Hematopoietic multipotent progenitor cell treated with erythropoietin and hydrocortisone succinate and interleukin-3 and kit ligand, for 6 days (in vitro differentiated cells): Measurements from ENCODE around the gene CYB561.

Experiments
- DNase-seq: peaks from one replicate; pipeline ENCODE4 v3.0.0-alpha.2; 2015

CYB561 gene

GRCh38 chr17:63405741-63406261, 40.3 kb downstream of the CYB561 start:
- DNase-seq: peak; percentile 93

- no peak for DNase-seq
Observed at GRCh38 chr17:63405020-63405419, 41.1 kb downstream of the CYB561 start.

GRCh38 chr17:63402431-63403212, 43.5 kb downstream of the CYB561 start:
- no peak for DNase-seq

- DNase-seq: peak; percentile 53
Observed at GRCh38 chr17:63399856-63400255, 46.2 kb downstream of the CYB561 start.

GRCh38 chr17:63399316-63399715, 46.8 kb downstream of the CYB561 start:
- DNase-seq: peak; percentile 57

- no peak for DNase-seq
Observed at GRCh38 chr17:63398680-63399079, 47.4 kb downstream of the CYB561 start.

GRCh38 chr17:63395075-63395805, 50.9 kb downstream of the CYB561 start:
- no peak for DNase-seq

GRCh38 chr17:63390090-63390489, 56.0 kb downstream of the CYB561 start:
- DNase-seq: no peak

GRCh38 chr17:63387656-63388340, 58.3 kb downstream of the CYB561 start:
- no peak for DNase-seq

GRCh38 chr17:63382826-63383225, 63.3 kb downstream of the CYB561 start:
- DNase-seq: no peak
